ENCODE data around the gene ABI3.

Gene ABI3

DNA sequence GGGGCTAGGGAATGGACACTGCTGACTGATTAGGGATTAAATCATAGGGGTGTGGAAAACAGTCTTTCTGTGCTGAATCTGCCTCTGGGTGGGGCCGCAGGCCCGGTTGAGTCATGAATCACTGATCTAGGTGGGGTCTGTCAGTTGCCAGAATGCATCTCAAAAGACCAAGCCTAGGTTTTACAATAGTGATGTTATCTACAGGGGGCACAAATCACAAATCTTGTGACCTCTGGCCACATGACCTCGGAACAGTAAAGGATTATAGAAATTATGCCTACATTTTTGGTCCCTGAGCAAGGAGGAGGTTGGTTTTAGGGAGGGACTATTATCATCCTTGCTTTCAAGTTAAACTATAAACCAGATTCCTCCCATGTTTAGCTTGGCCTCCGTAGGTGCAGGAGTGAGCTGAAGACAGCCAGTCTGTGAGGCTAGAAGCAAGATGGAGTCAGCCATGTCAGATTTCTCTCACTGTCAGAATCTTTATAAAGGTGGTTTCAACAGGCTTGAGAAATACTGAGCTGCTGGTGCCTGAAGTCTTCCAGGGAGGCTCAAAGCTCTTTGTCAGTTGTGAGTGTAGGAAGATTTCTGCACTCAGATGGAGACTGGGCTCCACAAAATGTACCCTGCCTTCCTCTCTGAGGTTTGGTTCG is 13.0 kb upstream of the ABI3 start:
- DNase-seq (ENCODE audit: low read depth): no peak

DNA sequence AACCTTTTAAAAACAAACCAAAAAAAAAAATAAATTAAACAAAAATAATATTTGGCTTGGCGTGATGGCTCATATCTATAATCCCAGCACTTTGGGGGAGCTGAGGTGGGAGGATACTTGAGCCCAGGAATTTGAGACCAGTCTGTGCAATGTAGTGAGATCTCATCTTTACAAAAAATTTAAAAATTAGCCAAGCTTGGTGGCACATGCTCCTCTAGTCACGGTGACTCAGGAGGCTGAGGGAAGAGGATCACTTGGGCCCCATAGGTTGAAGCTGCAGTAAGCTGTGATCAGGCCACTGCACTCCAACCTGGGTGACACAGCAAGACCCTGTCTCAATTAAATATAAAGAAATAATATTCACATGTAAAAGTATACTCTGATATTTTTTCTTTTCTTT is 12.3 kb upstream of the ABI3 start:
- DNase-seq (ENCODE audit: low read depth): no peak

DNA sequence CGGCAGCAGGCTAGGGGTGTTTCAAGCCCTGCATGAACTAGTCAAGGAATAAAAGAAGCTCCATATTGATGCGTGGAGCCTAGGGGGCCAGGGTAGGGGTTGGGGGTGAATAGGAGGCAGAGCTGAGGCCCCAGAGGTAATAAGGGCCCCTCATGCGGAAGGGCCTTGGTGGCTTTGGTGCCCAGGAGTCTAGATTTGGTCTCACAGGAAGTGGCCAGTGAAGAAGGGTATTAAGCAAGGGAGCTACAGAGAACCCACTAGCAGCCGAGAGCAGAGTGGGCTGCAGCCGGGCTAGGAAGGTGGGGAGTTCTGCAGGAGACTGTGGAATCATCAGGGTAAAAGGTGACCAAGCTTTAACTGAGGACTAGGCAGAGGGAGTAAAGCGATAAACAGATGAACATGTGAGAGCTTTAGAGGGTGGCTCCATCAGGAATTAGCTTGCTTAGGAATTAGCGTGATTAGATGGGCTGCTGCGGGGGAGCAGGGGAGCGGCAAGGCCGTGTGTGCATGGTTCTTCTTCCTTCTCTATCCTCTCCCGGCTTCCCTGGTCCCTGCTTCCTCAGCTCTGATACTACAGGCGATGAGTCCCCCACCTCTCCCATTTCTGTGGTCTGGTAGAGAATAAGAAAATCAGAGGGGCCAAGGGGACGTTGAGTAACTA is 10.0 kb upstream of the ABI3 start:
- DNase-seq (ENCODE audit: low read depth): no peak

- DNase-seq (ENCODE audit: low read depth): no peak
These were observed 9.0 kb upstream of the ABI3 start for GRCh38 chr17:49201481-49201927.

DNA sequence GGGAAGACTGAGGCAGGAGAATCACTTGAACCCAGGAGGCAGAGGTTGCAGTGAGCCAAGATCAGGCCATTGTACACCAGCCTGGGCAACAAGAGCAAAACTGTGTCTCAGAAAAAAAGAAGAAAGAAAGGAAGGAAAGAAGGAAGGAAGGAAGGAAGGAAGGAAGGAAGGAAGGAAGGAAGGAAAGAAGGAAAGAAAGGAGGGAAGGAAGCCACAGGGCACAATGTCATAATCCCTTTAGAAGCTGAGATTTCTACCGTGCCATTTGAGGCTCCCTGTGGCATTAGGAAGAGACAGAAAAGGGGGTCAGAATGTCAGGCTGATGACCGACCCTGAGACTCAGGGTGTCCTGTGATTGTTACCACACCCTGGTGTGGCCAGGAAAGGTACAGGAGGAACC is 6.7 kb upstream of the ABI3 start:
- no peak for DNase-seq (ENCODE audit: low read depth)

GRCh38 chr17:49204516-49204915 is 6.0 kb upstream of the ABI3 start:
- DNase-seq (ENCODE audit: low read depth): no peak

DNA sequence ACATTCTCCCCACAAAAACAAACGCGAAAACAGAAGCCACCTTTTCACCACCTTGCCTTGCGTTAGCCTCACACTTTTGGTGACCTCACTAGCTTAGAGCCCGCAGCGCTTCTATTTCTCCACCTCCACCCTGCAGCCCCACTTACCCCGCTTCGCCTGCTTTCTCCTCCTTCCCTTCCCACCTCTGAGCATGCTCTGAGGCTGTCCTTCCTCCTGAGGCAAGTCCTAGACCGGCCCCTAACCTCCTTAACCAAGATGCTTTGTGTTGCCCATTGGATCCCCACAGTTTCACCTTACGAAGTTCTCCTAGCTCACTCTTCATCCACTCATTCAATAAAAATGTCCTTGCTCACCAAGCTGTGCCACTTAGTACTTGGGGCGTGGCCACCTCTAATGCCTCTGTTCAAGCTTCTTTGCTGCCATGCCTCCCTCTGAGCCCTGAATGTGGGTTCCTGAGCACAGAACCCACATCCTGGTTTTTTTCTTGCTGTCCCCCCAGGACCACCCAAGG is 1.4 kb upstream of the ABI3 start:
- DNase-seq (ENCODE audit: low read depth): no peak

- no peak for DNase-seq (ENCODE audit: low read depth)
These were observed 2.9 kb downstream of the ABI3 start for GRCh38 chr17:49213399-49213798.

DNA sequence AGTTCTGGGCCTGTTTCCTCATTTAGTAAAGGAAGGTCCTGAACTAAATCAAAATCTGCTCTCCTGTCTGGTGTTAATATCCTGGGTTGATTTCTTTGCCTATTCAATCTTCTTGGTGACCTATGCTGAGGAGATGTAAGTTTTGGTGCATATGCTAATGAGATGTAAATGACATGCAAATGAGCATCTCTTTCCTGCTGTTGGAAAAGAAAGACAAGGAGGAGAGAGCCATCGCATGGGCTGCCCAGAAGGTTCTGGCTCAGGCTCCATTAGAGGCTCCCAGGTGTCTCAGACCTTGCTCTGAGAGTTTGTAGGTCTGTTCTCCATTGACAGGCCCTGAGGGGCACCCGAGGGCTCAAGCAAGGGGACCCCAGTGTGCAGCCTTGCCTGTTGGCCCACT is 3.3 kb downstream of the ABI3 start:
- DNase-seq (ENCODE audit: low read depth): no peak

- DNase-seq (ENCODE audit: low read depth): no peak
These were observed 4.3 kb downstream of the ABI3 start for GRCh38 chr17:49214676-49215360.

- DNase-seq (ENCODE audit: low read depth): no peak
These were observed 6.0 kb downstream of the ABI3 start for GRCh38 chr17:49216482-49216881.

DNA sequence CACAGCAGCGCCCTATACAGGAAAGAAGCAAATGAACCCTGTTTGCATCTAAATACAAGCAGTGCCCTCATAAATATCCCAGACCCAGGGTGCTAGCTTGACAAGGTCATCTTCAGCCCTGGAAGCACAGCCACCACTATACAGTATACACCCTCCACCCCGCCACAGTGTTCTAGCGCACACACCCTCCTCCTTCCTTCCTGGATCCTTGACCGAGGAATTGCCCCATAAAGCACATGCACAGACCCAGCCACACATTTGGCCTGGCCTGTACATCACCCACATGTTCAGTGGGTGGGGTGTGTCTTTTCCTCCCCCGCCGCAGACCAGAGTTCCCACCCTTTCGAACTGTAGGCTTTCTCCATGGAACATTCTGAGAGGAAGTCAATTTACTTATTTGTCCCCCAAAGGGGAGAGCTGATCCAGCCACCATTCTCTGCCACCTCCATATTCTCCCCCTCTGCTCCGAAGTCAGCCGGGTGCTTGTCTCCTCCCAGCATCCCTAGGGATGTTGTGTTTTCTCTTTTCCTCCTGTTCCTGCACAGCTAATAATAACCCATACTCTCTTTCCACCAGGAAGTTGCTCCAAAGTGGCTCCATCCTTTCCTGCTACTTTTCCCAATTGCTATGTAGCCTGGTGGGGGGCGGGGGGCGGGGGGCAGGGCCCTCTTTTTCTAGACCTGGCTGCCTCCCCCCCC is 6.6 kb downstream of the ABI3 start:
- DNase-seq (ENCODE audit: low read depth): no peak

DNA sequence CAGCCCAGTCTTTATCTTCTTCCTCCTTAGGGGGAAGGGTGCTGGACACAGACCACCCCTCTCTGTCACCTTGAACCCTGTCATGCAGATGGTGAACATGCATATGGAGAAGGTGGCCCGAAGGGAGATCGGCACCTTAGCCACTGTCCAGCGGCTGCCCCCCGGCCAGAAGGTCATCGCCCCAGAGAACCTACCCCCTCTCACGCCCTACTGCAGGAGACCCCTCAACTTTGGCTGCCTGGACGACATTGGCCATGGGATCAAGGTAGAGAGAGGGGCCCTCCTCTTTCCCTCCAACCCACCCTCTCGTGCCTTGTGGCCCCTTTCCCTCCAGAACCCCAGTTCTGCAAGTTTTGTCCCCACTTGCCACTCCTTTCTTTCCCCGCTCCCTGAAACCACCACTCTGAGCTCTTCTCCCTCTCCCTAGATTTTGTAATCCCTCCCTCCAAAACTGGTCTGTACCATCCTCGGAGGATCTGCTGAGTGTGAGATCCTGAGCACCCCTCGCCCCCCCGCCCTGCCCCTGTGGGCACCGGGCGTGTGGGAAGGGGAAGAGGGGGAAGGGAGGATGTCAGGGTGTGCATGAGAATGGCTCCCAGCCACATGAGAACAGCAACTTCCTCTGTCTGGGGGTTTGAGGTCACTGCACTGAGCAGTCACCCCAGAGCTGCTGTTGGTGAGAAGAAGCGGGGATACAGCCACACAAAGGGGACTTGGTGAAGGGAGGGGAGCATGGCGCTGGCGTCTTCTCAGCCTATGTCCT is 7.3 kb downstream of the ABI3 start:
- DNase-seq (ENCODE audit: low read depth): peak; percentile 65

DNA sequence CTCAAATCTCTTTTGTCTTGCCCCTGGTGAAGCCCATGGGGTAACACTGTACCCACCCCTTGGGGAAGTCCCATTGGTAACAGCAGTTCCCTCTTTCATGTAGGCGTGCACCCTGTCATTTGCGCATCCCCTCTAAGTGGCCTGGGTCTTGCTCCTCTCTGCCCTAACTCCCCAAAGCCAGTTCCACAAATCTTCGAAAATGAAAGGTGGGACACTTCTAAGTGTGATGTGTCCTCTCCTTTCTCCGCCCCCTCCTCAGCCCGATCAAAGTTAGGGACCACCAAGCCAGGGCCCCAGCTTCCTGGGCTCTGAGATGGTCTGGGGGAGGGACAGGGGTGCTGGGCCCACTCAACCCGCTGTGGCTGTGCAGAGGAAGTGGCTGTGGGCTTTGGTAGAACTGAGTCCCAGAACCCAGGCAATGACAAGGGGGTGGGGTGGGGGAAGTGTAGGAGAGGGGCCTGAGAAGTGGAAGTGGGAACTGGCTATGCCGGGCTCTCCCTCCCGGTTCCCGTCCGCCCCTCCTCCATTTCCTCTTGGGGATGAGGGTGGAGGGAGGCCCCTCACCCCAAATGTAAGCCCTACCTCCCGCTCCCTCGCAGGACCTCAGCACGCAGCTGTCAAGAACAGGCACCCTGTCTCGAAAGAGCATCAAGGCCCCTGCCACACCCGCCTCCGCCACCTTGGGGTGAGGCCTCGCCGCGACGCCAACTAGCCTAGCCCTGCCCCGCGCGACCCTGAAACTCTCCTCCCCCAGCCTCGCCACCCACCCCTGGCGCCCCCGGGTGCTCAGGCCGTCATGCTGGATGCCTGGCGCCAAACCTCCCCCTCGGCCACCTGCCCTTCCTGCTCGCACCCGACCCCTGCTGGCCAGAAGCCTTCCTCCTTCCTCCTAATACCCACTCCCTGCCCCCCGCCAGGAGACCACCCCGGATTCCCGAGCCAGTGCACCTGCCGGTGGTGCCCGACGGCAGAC is 8.7 kb downstream of the ABI3 start:
- peak; percentile 43 for DNase-seq (ENCODE audit: low read depth)

DNA sequence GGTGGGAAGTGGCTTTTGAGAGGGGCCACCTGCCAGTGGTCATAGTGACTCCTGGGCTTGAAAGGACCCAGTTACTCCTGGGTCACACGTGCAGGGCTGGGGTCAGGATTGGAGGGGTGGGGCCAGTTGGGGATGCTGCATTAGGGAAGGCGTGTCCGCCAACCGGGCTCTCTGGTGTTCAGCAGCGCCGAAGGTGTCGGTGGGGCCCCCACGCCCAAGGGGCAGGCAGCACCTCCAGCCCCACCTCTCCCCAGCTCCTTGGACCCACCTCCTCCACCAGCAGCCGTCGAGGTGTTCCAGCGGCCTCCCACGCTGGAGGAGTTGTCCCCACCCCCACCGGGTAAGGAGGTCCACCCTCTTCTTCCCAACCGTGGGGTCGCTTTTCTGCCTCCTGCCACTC is 9.5 kb downstream of the ABI3 start:
- no peak for DNase-seq (ENCODE audit: low read depth)

- no peak for DNase-seq (ENCODE audit: low read depth)
These were observed 12.6 kb downstream of the ABI3 start for GRCh38 chr17:49223168-49223516.

GRCh38 chr17:49223517-49224197 is 13.2 kb downstream of the ABI3 start:
- peak; percentile 52 for DNase-seq (ENCODE audit: low read depth)

- DNase-seq (ENCODE audit: low read depth): no peak
These were observed 13.9 kb downstream of the ABI3 start for GRCh38 chr17:49224198-49224996.

DNA sequence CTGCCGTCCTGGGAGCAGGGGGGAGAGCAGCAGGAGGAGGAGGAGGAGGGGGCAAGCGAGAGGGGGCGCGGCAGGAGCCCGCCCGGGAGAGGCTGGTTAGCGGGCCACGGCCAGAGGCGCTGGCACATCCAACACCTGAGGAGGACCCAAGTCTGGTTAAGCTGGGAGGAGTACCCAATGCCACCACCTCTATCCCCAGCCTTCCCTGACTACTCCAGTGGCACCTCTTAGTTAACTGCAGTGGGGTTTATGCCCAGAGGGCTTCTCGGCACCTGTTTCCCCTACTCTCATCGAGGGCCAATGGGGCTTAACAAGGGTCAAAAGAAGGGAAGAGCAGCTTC is 14.5 kb downstream of the ABI3 start:
- DNase-seq (ENCODE audit: low read depth): no peak

All from activated gamma-delta T cell treated with anti-CD3 and anti-CD28 coated beads, Interleukin-2, amount 50 U/mL, for 16 hours (primary cell).